Thyroid gland (tissue), 4 donors: Measurements from ENCODE around the gene RCOR1.
"Not testable (repeated sequence)": the region's sequence is repeated elsewhere in the genome, so short reads cannot be mapped to it uniquely, and the experiment has no call there.

Source experiments
- CTCF ChIP-seq, 6 experiments: fragments of 200-600 bp in 3 of 6; fragments of 450-650 bp in 3 of 6; sonication (generic) in 3 of 6; IDR thresholded peaks; one replicate each; pipeline ENCODE4 v1.5.1; 2016 to 2019; ENCODE audit warnings: antibody characterized with exemption in 6 of 6, mild to moderate bottlenecking in 2 of 6, inconsistent platforms in 1 of 6, moderate library complexity in 1 of 6
- POLR2A ChIP-seq, 2 donors: fragments of 450-650 bp; IDR thresholded peaks; one replicate each; pipeline ENCODE4 v1.6.1; 2017; ENCODE audit warnings: antibody characterized with exemption in 2 of 2, mild to moderate bottlenecking in 2 of 2, moderate library complexity in 1 of 2

DNA sequence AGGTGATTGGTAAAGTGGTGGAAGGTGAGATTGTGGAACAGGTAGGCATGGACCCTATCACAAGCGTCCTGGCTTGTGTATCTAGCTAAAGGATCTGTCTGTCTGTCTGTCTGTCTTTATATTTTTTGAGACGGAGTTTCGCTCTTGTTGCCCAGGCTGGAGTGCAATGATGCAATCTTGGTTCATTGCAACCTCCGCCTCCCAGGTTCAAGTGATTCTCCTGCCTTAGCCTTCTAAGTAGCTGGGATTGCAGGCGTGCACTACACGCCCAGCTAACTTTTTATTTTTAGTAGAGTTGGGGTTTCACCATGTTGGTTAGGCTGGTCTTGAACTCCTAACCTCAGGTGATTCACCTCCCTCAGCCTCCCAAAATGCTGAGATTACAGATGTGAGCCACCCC is 26.6 kb downstream of the RCOR1 start:
- TF ChIP-seq CTCF, POLR2A (IDR thresholded peaks at IDR 0.05): not testable (repeated sequence)
